ENCODE data around the gene CCSER1.
"Not testable (repeated sequence)": the region's sequence is repeated elsewhere in the genome, so short reads cannot be mapped to it uniquely, and the experiment has no call there.

Gene CCSER1

DNA sequence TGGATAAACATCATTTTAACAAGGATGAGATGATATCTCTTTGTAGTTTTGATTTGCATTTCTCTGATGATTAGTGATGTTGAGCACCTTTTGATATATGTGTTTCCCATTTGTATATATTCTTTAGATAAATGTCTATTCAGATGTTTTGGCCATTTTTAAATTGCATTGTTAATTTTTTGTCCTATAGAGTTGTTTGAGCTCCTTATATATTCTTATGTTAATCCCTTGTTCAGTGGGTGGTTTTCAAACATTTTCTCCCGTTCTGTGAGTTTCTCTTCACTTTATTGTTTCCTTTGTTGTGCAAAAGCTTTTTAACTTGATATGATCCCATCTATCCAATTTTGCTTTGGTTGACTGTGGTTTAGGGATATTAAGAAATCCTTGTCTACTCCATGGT is 606.0 kb downstream of the CCSER1 start:
- no peak for DNase-seq

DNA sequence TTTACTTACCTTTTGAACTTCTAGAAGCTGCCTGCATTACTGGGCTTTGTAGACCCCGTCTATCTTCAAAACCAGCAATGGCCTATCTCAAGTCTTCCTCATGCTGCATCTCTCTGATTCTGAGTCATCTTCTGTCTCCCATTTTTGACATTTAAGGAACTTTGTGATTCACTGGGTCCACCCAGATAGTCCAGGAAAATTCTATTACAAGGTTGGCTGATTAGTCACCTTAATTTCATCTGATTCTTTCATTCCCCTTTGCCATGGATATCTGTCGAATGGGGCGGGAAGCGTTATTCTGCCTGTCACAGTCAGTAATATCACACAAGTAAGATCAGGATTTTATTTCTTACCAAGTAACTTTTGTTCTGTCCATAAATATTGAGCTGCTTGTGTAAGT is 618.0 kb downstream of the CCSER1 start:
- DNase-seq = no peak

DNA sequence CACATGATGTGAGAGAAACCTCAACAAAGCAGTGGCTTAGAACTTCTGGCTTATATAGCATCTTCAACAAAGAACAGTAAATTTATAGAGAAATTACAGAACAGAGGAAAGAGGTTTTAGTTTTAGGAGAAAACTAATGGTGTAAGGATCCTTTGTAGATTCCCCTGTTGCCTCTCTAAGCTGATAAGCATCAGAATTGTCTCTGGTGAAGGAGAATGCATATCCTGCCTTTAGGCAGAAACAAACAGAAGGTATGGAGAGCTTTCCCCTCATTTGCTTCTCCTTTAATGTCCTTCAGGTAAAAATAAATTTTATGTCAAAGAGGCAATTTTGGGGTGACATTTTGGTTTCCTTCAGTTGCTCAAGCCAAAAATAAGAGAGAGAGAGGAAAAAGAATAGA is 625.9 kb downstream of the CCSER1 start:
- DNase-seq = no peak

DNA sequence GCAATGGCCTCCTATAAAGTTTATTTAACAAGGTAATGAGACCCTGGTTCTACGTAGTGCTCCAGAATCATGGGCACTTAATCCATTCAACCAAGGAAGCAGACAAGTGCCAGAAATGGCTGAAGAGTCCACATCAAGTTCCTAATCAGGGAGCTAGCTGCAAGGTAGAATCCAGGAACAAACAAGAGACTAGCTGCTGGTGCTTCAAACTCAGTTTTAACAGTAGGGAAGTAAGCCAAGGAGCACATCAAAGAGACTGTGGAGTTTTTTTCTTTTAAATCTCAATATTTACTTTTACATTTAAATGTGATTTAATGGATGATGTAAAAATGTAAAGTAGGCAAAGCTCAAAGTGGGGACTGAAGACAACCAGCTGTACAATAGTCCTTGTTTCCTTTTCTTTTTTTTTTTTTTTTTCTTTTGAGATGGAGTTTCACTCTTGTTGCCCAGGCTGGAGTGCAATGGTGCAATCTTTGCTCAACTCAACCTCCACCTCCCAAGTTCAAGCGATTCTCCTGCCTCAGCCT is 630.4 kb downstream of the CCSER1 start:
- no peak for DNase-seq

DNA sequence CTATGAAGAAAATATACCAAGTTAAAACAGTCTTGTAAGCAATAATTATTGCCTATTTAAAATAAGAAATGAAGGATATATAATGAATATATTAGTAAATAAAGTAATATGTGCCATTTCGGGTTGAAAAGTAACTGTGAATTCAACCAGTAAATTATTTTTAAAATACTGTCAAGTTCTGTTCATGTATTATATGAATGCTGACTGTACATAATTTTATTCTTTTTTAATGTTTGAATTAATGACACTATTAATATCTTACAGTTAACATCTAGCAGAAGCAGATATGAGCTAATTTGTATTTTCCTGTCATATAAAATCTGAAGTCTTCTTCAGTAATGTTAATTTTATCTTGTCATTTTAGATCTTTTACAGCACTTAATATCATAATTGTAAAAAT is 632.9 kb downstream of the CCSER1 start:
- DNase-seq = no peak

DNA sequence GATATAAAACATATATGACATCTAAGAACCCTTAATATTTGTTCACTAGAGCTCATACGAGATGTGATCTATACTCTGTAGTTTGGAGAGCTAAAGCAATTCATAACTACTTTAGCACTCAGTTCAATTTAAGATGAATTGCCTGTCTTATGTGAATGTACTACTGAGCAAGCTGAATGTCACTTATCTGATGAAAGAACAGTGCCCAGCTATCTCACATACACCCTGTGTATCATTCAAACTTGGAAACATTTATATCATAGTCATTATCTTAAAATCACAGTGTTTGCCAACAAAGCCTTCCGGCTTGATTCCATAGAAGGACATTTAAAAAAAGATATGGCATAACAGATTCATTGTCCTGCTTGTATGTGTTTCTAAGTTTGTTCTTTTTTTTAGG is 639.6 kb downstream of the CCSER1 start:
- DNase-seq = no peak

DNA sequence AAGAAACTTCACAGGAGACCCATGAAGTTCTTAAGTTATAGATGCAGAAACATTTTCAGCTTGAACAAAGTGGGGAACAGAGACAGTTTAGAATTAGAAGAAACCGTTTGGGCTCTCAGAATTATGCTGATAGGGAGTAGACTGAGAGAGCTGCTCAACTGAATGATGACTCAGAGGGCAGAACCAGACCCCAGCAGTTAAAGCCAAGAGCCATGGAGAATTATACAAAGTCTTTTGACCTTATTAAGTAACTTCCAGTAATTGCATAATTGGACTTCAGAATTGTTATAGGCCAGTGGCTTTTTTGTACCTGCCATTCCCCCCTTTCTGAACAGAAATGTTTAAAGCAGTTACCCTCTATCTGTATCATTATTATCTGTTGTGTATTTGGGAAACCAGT is 642.1 kb downstream of the CCSER1 start:
- no peak for DNase-seq

- no peak for DNase-seq
Measured at GRCh38 chr4:90780193-90780592, 653.0 kb downstream of the CCSER1 start.

GRCh38 chr4:90786602-90787001 is 659.4 kb downstream of the CCSER1 start:
- DNase-seq = no peak

GRCh38 chr4:90792696-90793095 is 665.5 kb downstream of the CCSER1 start:
- DNase-seq = no peak

DNA sequence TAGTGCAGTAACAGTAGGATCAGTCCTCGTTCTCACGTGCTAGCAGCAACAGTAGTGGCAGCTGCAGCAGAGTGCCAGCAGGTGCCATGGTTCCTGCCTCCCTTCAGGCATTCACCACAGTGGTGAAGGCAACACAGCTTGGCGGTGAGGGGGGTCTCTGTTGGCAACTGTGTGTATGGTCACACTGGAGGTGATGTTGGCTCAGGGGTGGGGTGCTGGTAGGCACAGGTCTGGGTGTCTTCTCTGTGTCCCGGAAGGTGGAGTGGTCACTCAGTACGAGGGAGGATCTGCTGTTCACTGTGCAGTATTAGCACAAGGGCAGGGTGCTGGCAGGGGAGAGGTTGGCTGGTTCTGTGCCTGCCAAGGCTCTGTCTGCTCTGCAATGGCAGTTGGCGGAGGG is 671.8 kb downstream of the CCSER1 start:
- no peak for DNase-seq

DNA sequence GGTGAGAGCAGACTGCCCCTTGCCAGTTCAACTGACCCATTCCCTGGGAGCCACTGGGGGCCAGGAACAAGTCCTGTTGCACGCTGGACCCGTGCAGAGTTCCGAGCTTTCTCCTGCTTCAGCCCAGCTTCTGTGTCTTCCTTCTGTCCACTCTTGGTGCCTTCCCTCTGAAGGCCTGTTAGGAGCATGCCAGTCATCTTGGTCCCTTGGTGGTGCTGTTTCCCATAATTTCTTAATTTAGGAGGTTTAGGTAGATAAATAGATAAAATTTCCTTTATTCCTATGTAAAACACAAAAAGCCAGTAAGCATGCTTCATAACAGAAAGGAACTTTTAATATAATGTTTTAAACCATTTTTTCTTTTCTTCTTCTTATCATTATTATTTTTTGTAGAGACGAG is 672.7 kb downstream of the CCSER1 start:
- no peak for DNase-seq

- no peak for DNase-seq
Measured at GRCh38 chr4:90815569-90815968, 688.4 kb downstream of the CCSER1 start.

DNA sequence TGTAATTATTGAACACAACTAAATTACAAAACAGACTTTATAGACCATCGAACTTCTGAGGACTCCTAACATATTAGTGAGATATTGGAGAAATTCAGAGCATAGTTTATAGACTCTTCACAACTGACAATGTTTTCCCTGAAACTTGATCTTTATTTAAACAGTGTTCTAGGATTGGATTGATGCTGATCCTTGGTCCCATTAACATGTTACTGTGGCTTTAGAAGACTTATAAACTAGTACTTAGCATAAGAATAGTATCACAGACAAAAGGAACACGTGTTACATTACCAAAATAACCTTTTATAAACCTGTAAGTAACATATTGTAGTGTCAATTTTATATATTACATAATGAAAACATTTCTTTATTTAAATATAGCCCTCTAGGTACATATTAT is 689.6 kb downstream of the CCSER1 start:
- no peak for DNase-seq

GRCh38 chr4:90824266-90825150 is 697.3 kb downstream of the CCSER1 start:
- DNase-seq = no peak

DNA sequence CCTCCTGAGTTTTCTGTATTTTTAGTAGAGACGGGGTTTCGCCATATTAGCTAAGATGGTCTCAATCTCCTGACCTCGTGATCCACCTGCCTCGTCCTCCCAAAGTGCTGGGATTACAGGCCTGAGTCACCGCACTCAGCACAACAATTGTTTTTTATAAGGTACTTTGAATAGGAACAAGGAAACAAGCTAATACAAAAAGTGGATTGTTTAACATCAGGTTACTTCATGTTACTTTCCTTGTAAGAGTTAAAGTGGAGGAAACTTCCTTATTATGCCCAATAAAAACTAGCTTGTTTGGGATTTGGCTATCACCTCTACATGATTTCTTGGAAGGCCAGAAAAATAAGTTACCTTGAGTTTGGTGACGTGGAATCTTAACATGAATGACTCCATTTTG is 698.7 kb downstream of the CCSER1 start:
- DNase-seq = no peak

- no peak for DNase-seq
Measured at GRCh38 chr4:90833706-90834105, 706.5 kb downstream of the CCSER1 start.

- no peak for DNase-seq
Measured at GRCh38 chr4:90837241-90837640, 710.0 kb downstream of the CCSER1 start.

DNA sequence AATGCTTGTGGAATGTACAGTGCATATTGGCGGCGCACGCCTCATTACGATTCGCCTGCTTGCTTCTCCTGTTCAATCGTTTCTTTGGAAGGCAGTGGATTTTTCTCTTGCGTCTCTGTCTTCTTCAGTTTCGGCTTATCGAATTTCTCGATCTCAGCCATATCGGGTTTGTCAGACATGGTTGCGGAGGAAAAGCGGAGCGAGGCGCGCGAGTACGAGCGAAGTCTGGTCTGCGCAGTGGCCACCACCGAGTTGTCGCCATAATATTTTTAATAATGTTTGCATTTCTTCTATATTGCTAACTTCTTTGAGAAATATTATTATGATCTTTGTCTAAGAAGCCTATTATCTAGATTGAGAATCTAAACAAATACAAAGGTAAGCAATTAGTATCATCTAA is 711.7 kb downstream of the CCSER1 start:
- not testable (repeated sequence) for DNase-seq

DNA sequence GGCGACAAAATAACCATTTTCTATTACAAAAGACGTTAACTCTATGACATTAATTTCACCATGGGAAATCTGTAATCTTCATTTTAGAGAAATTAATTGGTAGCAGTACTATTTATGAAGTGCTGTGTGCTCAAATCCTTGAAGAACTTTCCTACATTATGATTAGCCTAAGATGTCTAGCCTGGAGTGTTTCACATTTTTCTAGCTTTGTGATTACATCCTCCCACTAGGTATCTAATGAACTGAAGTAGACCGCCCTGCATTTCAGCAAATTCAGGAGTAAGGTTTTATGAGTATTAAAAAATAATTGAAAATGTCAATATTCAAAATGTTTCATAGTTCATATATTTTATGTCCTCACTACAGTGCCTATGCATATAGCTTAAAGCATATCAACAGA is 713.1 kb downstream of the CCSER1 start:
- no peak for DNase-seq

- no peak for DNase-seq
Measured at GRCh38 chr4:90840828-90841227, 713.6 kb downstream of the CCSER1 start.

DNA sequence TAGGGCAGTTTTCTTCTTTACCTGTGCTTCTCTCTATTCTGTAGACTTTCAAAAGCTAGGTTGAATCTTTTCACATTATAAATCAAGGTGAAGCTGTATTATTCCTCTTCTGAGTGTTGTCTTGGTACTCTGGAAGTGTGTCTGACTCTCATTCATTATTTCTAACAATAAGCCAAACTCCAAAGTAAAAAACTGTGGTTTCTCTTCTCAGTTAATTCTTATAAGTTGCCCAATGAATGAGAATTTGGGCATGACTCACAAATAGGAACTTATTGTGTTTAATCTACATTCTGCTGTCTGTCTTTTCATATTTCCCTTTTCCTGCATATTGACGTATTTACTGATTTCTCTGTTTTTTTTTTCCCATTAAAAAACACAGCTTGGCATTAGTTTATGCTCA is 714.5 kb downstream of the CCSER1 start:
- no peak for DNase-seq

- no peak for DNase-seq
Measured at GRCh38 chr4:90842960-90843359, 715.8 kb downstream of the CCSER1 start.

GRCh38 chr4:90844241-90844640 is 717.0 kb downstream of the CCSER1 start:
- no peak for DNase-seq

- DNase-seq = no peak
Measured at GRCh38 chr4:90845777-90846176, 718.6 kb downstream of the CCSER1 start.
